DLD1 (cell line): ENCODE data around the gene CASP8AP2.
"Not testable (repeated sequence)": the region's sequence is repeated elsewhere in the genome, so short reads cannot be mapped to it uniquely, and the experiment has no call there.

Source experiments
- in situ Hi-C: cut with HindIII; loops from 2 replicates; pipeline ENCODE4 v1.10.0; 2017; ENCODE audit warnings: low sequenced_read_pairs

CASP8AP2 gene

GRCh38 chr6:89819336-89820130, 10.1 kb upstream of the CASP8AP2 start, which contains the start of gene MDN1:
MDN1 (minus strand) TSS chr6:89819794; CDS start chr6:89819607, 187 bp downstream.
- in situ Hi-C loops, result no loop called here

GRCh38 chr6:89826029-89826528, 3.6 kb upstream of the CASP8AP2 start:
- in situ Hi-C loops, result no loop called here

GRCh38 chr6:89828475-89828987, 1.1 kb upstream of the CASP8AP2 start:
- in situ Hi-C loops, result not testable (repeated sequence)

GRCh38 chr6:89828988-89829471, 650 bp upstream of the CASP8AP2 start:
- in situ Hi-C loops, result no loop called here

GRCh38 chr6:89830170-89830809, 610 bp downstream of the CASP8AP2 start:
- in situ Hi-C loops, result no loop called here

- in situ Hi-C loops, result no loop called here
Observed at GRCh38 chr6:89834884-89835792, 5.5 kb downstream of the CASP8AP2 start.

GRCh38 chr6:89836639-89837222, 7.1 kb downstream of the CASP8AP2 start:
- in situ Hi-C loops, result no loop called here

GRCh38 chr6:89840538-89840937, 10.9 kb downstream of the CASP8AP2 start:
- in situ Hi-C loops, result no loop called here

- in situ Hi-C loops, result no loop called here
Observed at GRCh38 chr6:89842228-89842627, 12.5 kb downstream of the CASP8AP2 start.

- in situ Hi-C loops, result no loop called here
Observed at GRCh38 chr6:89843070-89843469, 13.4 kb downstream of the CASP8AP2 start.

- in situ Hi-C loops, result not testable (repeated sequence)
Observed at GRCh38 chr6:89847513-89847912, 17.8 kb downstream of the CASP8AP2 start.

GRCh38 chr6:89853068-89853467, 23.4 kb downstream of the CASP8AP2 start:
- in situ Hi-C loops, result no loop called here

GRCh38 chr6:89858041-89858440, 28.4 kb downstream of the CASP8AP2 start:
- in situ Hi-C loops, result no loop called here

- in situ Hi-C loops, result no loop called here
Observed at GRCh38 chr6:89859744-89860143, 30.1 kb downstream of the CASP8AP2 start.

- in situ Hi-C loops, result no loop called here
Observed at GRCh38 chr6:89862273-89862672, 32.6 kb downstream of the CASP8AP2 start.

- in situ Hi-C loops, result no loop called here
Observed at GRCh38 chr6:89862698-89863097, 33.0 kb downstream of the CASP8AP2 start.

GRCh38 chr6:89866024-89866678, 36.5 kb downstream of the CASP8AP2 start:
- in situ Hi-C loops, result no loop called here

- in situ Hi-C loops, result no loop called here
Observed at GRCh38 chr6:89873721-89874120, 44.0 kb downstream of the CASP8AP2 start.

GRCh38 chr6:89874438-89874837, 44.8 kb downstream of the CASP8AP2 start:
- in situ Hi-C loops, result no loop called here
